ENCODE data around the gene MT1G. TPM values are rescaled to one million over a fixed set of nuclear protein-coding genes. Genes with fewer than 3 reads are reported as not detected.

MT1G gene
- total RNA-seq, 1 experiment from 2014 or later, result 2.2 TPM

DNA sequence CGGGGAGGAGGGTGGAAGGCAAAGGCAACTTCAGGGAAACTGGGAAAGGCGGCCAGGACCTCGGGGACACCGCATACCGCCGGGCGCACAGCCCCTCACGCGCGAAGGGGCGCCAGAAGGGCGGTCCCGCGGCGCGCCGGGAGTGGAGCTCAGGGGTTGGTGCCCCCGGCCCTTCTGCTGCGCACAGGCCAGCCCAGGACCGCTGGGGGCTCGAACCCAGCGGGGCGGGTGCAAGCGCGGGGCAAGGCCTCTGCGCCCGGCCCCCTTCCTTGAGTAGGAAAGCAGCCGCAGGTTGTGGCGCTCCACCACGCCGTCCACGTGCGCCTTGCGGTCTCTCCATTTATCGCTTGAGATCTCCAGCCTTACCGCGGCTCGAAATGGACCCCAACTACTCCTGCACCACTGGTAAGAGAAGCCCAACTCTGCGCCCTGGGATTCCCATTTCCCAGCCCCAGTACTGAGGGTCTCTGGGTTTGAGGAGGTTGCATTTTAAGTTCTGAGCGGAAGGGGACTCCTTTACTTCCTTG, 32.4 kb downstream of the MT1G start:
- ATAC-seq (no peak), DNase-seq (ENCODE audit: low read depth, low spot score) (no peak)
- no peak for TF ChIP-seq REST (IDR thresholded peaks at IDR 0.05; ENCODE audit: insufficient read depth in 1 of 2, low read depth in 2 of 2, low read length in 1 of 2)
- in situ Hi-C loops (cut with HindIII; ENCODE audit: low pct_unique_long_range_greater_than_20kb, low sequenced_read_pairs) (no loop called here), intact Hi-C loops (cut with micrococcal nuclease; ENCODE audit: unreplicated experiment) (no loop called here)
- CTCF ChIA-PET, result no interaction called here
- H3K9me3 ChIP-seq (ENCODE audit: control insufficient read depth, insufficient read depth, low read depth, low read length), result no peaks in the 10 kb centered on the region
- POLR2A ChIA-PET, result no interaction called here
- H3K27me3 ChIP-seq (ENCODE audit: control insufficient read depth, insufficient read depth, low read length), result no peaks in the 10 kb centered on the region
- H3K4me1 ChIP-seq (ENCODE audit: control insufficient read depth, insufficient read depth, low read length), result peaks cover 14% of the 10 kb centered on the region; the same call in 1 of the 2 replicates
- no TSS peak for BruUV-seq (replicated peaks)
- no peak overlapping the region for H3K27ac ChIP-seq (ENCODE audit: low read length)
- no peaks in the 10 kb centered on the region for H3K36me3 ChIP-seq (ENCODE audit: control insufficient read depth, insufficient read depth, low read length)
- no peak overlapping the region for H3K4me3 ChIP-seq (ENCODE audit: low read depth in 2 of 2, low read length in 2 of 2)

DNA sequence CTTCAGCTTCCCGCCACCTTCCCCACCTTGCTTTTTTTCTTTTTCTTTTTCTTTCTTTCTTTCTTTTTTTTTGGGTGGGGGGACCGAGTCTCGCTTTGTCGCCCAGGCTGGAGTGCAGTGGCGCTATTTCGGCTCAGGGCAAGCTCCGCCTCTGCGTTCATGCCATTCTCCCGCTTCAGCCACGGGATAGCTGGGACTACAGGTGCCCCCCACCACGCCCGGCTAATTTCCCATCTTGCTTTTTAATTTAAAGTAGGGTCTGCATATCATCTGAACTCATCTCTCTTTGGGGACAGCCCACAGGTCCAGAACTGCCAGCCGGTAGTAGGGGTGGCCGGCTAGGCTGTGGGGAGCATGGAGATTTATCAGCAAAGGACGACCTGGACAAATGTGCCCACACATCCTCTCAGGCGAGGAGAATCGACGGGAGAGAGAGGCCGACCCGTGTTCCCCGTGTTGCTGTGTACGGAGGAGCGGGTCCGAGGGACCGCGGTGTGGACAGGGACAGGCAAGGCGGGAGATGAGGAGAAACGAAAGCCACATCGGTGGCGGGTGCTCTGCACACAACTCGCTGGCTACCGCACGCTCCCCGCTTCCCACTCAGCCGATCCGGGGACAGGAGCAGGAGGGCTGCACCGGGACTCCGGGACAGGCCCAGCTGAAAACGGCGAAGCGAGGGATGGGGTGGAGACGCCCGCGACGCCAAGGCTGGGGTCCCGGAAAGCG, 33.0 kb downstream of the MT1G start:
- Histone ChIP-seq H3K27me3 (ENCODE audit: control insufficient read depth, insufficient read depth, low read length) (no peaks in the 10 kb centered on the region), H3K9me3 (ENCODE audit: control insufficient read depth, insufficient read depth, low read depth, low read length) (no peaks in the 10 kb centered on the region), H3K4me1 (ENCODE audit: control insufficient read depth, insufficient read depth, low read length) (peaks cover 14% of the 10 kb centered on the region; the same call in 1 of the 2 replicates), H3K27ac (ENCODE audit: low read length) (no peak overlapping the region), H3K4me3 (ENCODE audit: low read depth in 2 of 2, low read length in 2 of 2) (no peak overlapping the region), H3K36me3 (ENCODE audit: control insufficient read depth, insufficient read depth, low read length) (no peaks in the 10 kb centered on the region)
- BruUV-seq (replicated peaks), result no TSS peak
- in situ Hi-C loops (cut with HindIII; ENCODE audit: low pct_unique_long_range_greater_than_20kb, low sequenced_read_pairs) (no loop called here), intact Hi-C loops (cut with micrococcal nuclease; ENCODE audit: unreplicated experiment) (no loop called here)
- ChIA-PET POLR2A (no interaction called here), CTCF (no interaction called here)
- DNase-seq (ENCODE audit: low read depth, low spot score) (no peak), ATAC-seq (no peak)
- TF ChIP-seq TCF7L2 (IDR thresholded peaks at IDR 0.05; ENCODE audit: low read depth, low read length), result no peak
- TF ChIP-seq, protein P1, sequence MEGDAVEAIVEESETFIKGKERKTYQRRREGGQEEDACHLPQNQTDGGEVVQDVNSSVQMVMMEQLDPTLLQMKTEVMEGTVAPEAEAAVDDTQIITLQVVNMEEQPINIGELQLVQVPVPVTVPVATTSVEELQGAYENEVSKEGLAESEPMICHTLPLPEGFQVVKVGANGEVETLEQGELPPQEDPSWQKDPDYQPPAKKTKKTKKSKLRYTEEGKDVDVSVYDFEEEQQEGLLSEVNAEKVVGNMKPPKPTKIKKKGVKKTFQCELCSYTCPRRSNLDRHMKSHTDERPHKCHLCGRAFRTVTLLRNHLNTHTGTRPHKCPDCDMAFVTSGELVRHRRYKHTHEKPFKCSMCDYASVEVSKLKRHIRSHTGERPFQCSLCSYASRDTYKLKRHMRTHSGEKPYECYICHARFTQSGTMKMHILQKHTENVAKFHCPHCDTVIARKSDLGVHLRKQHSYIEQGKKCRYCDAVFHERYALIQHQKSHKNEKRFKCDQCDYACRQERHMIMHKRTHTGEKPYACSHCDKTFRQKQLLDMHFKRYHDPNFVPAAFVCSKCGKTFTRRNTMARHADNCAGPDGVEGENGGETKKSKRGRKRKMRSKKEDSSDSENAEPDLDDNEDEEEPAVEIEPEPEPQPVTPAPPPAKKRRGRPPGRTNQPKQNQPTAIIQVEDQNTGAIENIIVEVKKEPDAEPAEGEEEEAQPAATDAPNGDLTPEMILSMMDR (IDR thresholded peaks at IDR 0.05), result no peak
- TF ChIP-seq REST (IDR thresholded peaks at IDR 0.05; ENCODE audit: insufficient read depth in 1 of 2, low read depth in 2 of 2, low read length in 1 of 2), result no peak
- no peak for TF ChIP-seq SIN3A (IDR thresholded peaks at IDR 0.05; ENCODE audit: borderline replicate concordance, insufficient read depth, low read depth, low read length)
- no peak for TF ChIP-seq POLR2AphosphoS5 (IDR thresholded peaks at IDR 0.05; ENCODE audit: low read depth, low read length)

Data from Panc1 (cell line).